Fibroblast of lung (primary cell): ENCODE results near the gene GAREM2. TPM values are rescaled to one million over a fixed set of nuclear protein-coding genes. Genes with fewer than 3 reads are reported as not detected.

Experiments
- DNase-seq, 2 donors: peaks; one replicate each; pipeline versions ENCODE4 v3.0.0 to v3.0.0-alpha.2; 2010; ENCODE audit warnings: low read depth in 2 of 2
- H2AFZ ChIP-seq: 2 replicates; pipeline ENCODE4 v1.5.1; 2012; ENCODE audit warnings: low read length, control low read depth, inconsistent platforms
- H3K27ac ChIP-seq: 2 replicates; pipeline ENCODE4 v1.5.1; 2011; ENCODE audit warnings: low read length, control low read depth; ENCODE audit not compliant: insufficient read depth
- H3K27me3 ChIP-seq: 2 replicates; pipeline ENCODE4 v1.5.1; 2011; ENCODE audit warnings: mild to moderate bottlenecking, low read length; ENCODE audit not compliant: control insufficient read depth, insufficient read depth
- H3K36me3 ChIP-seq: 2 replicates; pipeline ENCODE4 v1.5.1; 2011; ENCODE audit warnings: low read length; ENCODE audit not compliant: control insufficient read depth, insufficient read depth
- H3K4me1 ChIP-seq: 2 replicates; pipeline ENCODE4 v1.5.1; 2011; ENCODE audit warnings: low read length; ENCODE audit not compliant: control insufficient read depth, insufficient read depth; ENCODE audit errors: extremely low read depth
- H3K4me2 ChIP-seq: 2 replicates; pipeline ENCODE4 v1.5.1; 2011; ENCODE audit warnings: low read length, control low read depth; ENCODE audit not compliant: insufficient read depth; ENCODE audit errors: extremely low read depth
- H3K4me3 ChIP-seq, 4 experiments: fragments of 200-600 bp in 1 of 4; sonication (generic) in 1 of 4; replicated peaks in 1 of 4; 2 replicates each; pipeline ENCODE4 v1.5.1; 2011 to 2016; ENCODE audit warnings: low read length in 4 of 4, low read depth in 3 of 4, mild to moderate bottlenecking in 3 of 4, control low read depth in 2 of 4, inconsistent platforms in 1 of 4, mixed read lengths in 1 of 4; ENCODE audit not compliant: insufficient read depth in 1 of 4; ENCODE audit errors: control extremely low read depth in 1 of 4
- H3K79me2 ChIP-seq: 2 replicates; pipeline ENCODE4 v1.5.1; 2012; ENCODE audit warnings: mild to moderate bottlenecking, low read length, inconsistent platforms; ENCODE audit not compliant: control insufficient read depth, insufficient read depth
- H3K9ac ChIP-seq: 2 replicates; pipeline ENCODE4 v1.5.1; 2011; ENCODE audit warnings: mild to moderate bottlenecking, low read length, control low read depth; ENCODE audit not compliant: insufficient read depth
- H3K9me3 ChIP-seq: 2 replicates; pipeline ENCODE4 v1.5.1; 2012; ENCODE audit warnings: low read depth, low read length; ENCODE audit not compliant: control insufficient read depth, insufficient read depth
- H4K20me1 ChIP-seq: 2 replicates; pipeline ENCODE4 v1.5.1; 2011; ENCODE audit warnings: low read length; ENCODE audit not compliant: control insufficient read depth, insufficient read depth; ENCODE audit errors: extremely low read depth
- EZH2 ChIP-seq: IDR thresholded peaks from 2 replicates; pipeline ENCODE4 v1.5.1; 2012; ENCODE audit warnings: low read length, control low read depth, mild to moderate bottlenecking; ENCODE audit errors: missing control alignments
- polyA plus RNA-seq, 2 donors: library from polyadenylated mRNA; depleted of rRNA in 1 of 2; stranded (reverse) in 1 of 2; unstranded in 1 of 2; fragments of >200 nt; gene quantifications; 2 replicates each; pipeline ENCODE4 v1.2.1, GENCODE V29; 2011 to 2012; ENCODE audit warnings: missing spikeins in 1 of 2
- total RNA-seq: library from RNA; depleted of rRNA; stranded (reverse); fragments of >200 nt; gene quantifications from 2 replicates; pipeline ENCODE4 v1.2.1, GENCODE V29; 2014
- TF ChIP-seq, protein P1 (sequence below), 2 donors: IDR thresholded peaks in 1 of 2; conservative IDR thresholded peaks in 1 of 2; 1 replicate in 1 of 2; 2 replicates in 1 of 2; pipeline ENCODE4 v1.5.1; 2011 to 2012; ENCODE audit warnings: low read length in 2 of 2, control low read depth in 1 of 2, inconsistent platforms in 1 of 2, low read depth in 1 of 2, mild to moderate bottlenecking in 1 of 2

Gene GAREM2
- total and polyA plus RNA-seq, 2 donors (not counting 1 experiment from before 2014, with no cell fraction given): 0.66 to 1.6 TPM

DNA sequence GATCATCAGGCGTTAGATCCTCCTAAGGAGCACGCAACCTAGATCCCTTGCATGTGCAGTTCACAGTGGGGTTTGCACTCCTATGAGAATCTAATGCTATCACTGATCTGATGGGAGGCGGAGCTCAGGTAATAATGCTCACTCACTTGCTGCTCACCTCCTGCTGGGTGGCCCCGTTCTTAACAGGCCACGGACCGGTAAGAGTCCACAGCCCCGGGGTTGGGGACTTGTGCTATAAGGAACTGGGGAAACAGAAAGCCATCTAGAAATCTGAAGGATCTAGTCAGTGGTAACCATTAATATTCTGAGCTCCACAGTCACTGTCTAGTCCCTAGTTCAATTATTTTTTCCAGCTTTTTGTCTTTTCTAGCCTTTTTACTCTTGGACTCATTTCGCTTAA lies 44.7 kb upstream of the GAREM2 start:
- no peak overlapping the region for H2AFZ ChIP-seq
- H4K20me1 ChIP-seq: no peaks in the 10 kb centered on the region
- no peak overlapping the region for H3K4me2 ChIP-seq
- H3K27me3 ChIP-seq: no peaks in the 10 kb centered on the region
- H3K27ac ChIP-seq: no peak overlapping the region
- no peak for DNase-seq
- no peak for TF ChIP-seq EZH2
- TF ChIP-seq, protein P1, sequence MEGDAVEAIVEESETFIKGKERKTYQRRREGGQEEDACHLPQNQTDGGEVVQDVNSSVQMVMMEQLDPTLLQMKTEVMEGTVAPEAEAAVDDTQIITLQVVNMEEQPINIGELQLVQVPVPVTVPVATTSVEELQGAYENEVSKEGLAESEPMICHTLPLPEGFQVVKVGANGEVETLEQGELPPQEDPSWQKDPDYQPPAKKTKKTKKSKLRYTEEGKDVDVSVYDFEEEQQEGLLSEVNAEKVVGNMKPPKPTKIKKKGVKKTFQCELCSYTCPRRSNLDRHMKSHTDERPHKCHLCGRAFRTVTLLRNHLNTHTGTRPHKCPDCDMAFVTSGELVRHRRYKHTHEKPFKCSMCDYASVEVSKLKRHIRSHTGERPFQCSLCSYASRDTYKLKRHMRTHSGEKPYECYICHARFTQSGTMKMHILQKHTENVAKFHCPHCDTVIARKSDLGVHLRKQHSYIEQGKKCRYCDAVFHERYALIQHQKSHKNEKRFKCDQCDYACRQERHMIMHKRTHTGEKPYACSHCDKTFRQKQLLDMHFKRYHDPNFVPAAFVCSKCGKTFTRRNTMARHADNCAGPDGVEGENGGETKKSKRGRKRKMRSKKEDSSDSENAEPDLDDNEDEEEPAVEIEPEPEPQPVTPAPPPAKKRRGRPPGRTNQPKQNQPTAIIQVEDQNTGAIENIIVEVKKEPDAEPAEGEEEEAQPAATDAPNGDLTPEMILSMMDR (conservative IDR thresholded peaks at IDR 0.05 in 1 of 2, IDR thresholded peaks at IDR 0.05 in 1 of 2; ENCODE audit: low read depth in 1 of 2, low read length in 2 of 2): no peak
- no peak overlapping the region for H3K9ac ChIP-seq
- H3K79me2 ChIP-seq: peaks cover 5% of the 10 kb centered on the region
- no peak overlapping the region for H3K4me3 ChIP-seq
- H3K9me3 ChIP-seq: no peaks in the 10 kb centered on the region
- H3K36me3 ChIP-seq: peaks cover 3% of the 10 kb centered on the region
- H3K4me1 ChIP-seq: no peaks in the 10 kb centered on the region

DNA sequence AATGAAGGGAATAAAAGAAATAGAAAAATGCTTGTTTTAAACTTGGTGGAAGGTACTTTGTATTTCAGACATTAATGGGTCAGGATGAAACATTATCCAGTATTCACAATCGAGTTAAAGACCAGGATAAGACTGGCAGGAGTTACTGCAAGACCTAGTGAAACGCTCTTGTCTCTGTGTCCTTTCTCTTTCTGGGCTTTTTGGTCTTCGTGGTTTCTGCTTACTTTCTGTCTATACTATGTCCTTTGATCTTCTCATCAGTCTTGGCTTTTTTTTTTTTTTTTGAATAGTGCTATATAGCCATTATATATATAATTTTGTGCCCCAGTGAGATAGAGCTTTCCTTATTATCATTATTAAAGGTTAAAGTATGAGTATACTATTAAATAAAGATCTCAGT lies 42.1 kb upstream of the GAREM2 start:
- Histone ChIP-seq H3K9ac (no peak overlapping the region), H3K9me3 (no peaks in the 10 kb centered on the region), H3K36me3 (peaks cover 3% of the 10 kb centered on the region), H4K20me1 (no peaks in the 10 kb centered on the region), H3K4me3 (no peak overlapping the region), H3K4me1 (no peaks in the 10 kb centered on the region), H3K4me2 (no peak overlapping the region), H2AFZ (no peak overlapping the region), H3K27me3 (no peaks in the 10 kb centered on the region), H3K27ac (no peak overlapping the region), H3K79me2 (peaks cover 3% of the 10 kb centered on the region)
- DNase-seq: no peak
- TF ChIP-seq, protein P1 (conservative IDR thresholded peaks at IDR 0.05 in 1 of 2, IDR thresholded peaks at IDR 0.05 in 1 of 2; ENCODE audit: low read depth in 1 of 2, low read length in 2 of 2): no peak
- TF ChIP-seq EZH2: no peak

DNA sequence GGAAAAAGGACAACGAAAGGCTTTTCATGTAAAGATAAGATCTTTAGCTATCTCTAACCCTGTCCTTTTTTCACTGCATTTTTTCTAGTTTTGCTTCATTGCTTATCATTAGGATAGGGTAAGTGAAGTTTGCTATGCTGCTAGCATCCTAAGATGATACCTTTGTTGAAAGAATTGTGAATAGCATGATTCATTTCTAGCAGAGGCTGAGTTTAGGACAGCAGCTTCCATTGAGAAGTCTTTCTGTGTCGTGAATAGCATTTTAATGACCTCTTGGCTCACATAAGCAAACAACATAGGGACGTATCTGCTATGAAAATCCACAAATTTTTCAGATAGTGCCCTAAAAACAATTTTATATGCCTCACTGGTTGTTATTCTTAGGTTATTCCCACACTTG lies 36.4 kb upstream of the GAREM2 start:
- Histone ChIP-seq H3K36me3 (no peaks in the 10 kb centered on the region), H2AFZ (no peak overlapping the region), H3K4me1 (no peaks in the 10 kb centered on the region), H3K27ac (no peak overlapping the region), H3K9ac (no peak overlapping the region), H4K20me1 (no peaks in the 10 kb centered on the region), H3K4me2 (no peak overlapping the region), H3K9me3 (no peaks in the 10 kb centered on the region), H3K4me3 (no peak overlapping the region), H3K79me2 (no peaks in the 10 kb centered on the region), H3K27me3 (no peaks in the 10 kb centered on the region)
- no peak for DNase-seq
- TF ChIP-seq, protein P1 (conservative IDR thresholded peaks at IDR 0.05 in 1 of 2, IDR thresholded peaks at IDR 0.05 in 1 of 2; ENCODE audit: low read depth in 1 of 2, low read length in 2 of 2): no peak
- no peak for TF ChIP-seq EZH2
